HG02981 (cell line): ENCODE data around the gene C11orf21.

Experiments used
- ATAC-seq: cut with Tn5 transposase; IDR thresholded peaks from one replicate; pipeline ENCODE4 v1.9.1; 2021; ENCODE audit warnings: mild to moderate bottlenecking, moderate library complexity; ENCODE audit not compliant: unreplicated experiment

The C11orf21 gene

GRCh38 chr11:2321311-2321683 is 19.6 kb upstream of the C11orf21 start:
- no peak for ATAC-seq

- ATAC-seq = no peak
These were observed 19.0 kb upstream of the C11orf21 start for GRCh38 chr11:2320568-2321310.

GRCh38 chr11:2319791-2320472 is 18.2 kb upstream of the C11orf21 start:
- no peak for ATAC-seq

- no peak for ATAC-seq
These were observed 17.0 kb upstream of the C11orf21 start for GRCh38 chr11:2318707-2319106.

- no peak for ATAC-seq
These were observed 16.4 kb upstream of the C11orf21 start for GRCh38 chr11:2318123-2318522.

- ATAC-seq = no peak
These were observed 15.8 kb upstream of the C11orf21 start for GRCh38 chr11:2317354-2318050.

GRCh38 chr11:2316963-2317244 is 15.2 kb upstream of the C11orf21 start:
- ATAC-seq = no peak

- no peak for ATAC-seq
These were observed 14.6 kb upstream of the C11orf21 start for GRCh38 chr11:2316169-2316962.

GRCh38 chr11:2315395-2316168 is 13.9 kb upstream of the C11orf21 start:
- ATAC-seq = no peak

- ATAC-seq = no peak
These were observed 13.0 kb upstream of the C11orf21 start for GRCh38 chr11:2314525-2315394.

- no peak for ATAC-seq
These were observed 12.4 kb upstream of the C11orf21 start for GRCh38 chr11:2314136-2314524.

- no peak for ATAC-seq
These were observed 11.6 kb upstream of the C11orf21 start for GRCh38 chr11:2313051-2313951.

GRCh38 chr11:2312232-2313042 is 10.7 kb upstream of the C11orf21 start:
- no peak for ATAC-seq

GRCh38 chr11:2311353-2312133 is 9.8 kb upstream of the C11orf21 start:
- no peak for ATAC-seq

GRCh38 chr11:2310786-2311352 is 9.2 kb upstream of the C11orf21 start:
- ATAC-seq = no peak

- ATAC-seq = no peak
These were observed 8.5 kb upstream of the C11orf21 start for GRCh38 chr11:2310073-2310785.
